ENCODE measurements around the gene NCOA4. TPM values are rescaled to one million over a fixed set of nuclear protein-coding genes. Genes with fewer than 3 reads are reported as not detected.
A peak's percentile ranks its signal among the peaks of the same experiment; 100 is the strongest.
"Not testable (repeated sequence)": the region's sequence is repeated elsewhere in the genome, so short reads cannot be mapped to it uniquely, and the experiment has no call there.

Gene NCOA4
- total and polyA plus RNA-seq, 4 experiments from 2014 or later: 71.1 to 246 (median 118) TPM

GRCh38 chr10:46050941-46051623 is 20.7 kb upstream of the NCOA4 start:
- H3K4me1 ChIP-seq (ENCODE audit: insufficient read depth, low read length): no peaks in the 10 kb centered on the region
- ChIA-PET CTCF (ENCODE audit: partially characterized antibody) (no interaction called here), POLR2A (ENCODE audit: partially characterized antibody) (no interaction called here)
- no peak for DNase-seq
- H3K36me3 Mint-ChIP-seq: no peaks in the 10 kb centered on the region
- peaks cover 2 to 5% of the 10 kb centered on the region in 2 donors for H3K27me3 Mint-ChIP-seq
- peak overlapping the region in 1 of 7 donors; percentile 71 for H3K27ac Mint-ChIP-seq
- H3K4me1 Mint-ChIP-seq: peaks cover 0 to 9% (median 2%) of the 10 kb centered on the region in 4 donors
- H3K27me3 ChIP-seq (ENCODE audit: insufficient read depth, low read length): no peaks in the 10 kb centered on the region
- no peak overlapping the region for H3K4me3 Mint-ChIP-seq
- intact Hi-C loops (cut with micrococcal nuclease): no loop called here
- no peaks in the 10 kb centered on the region for H3K36me3 ChIP-seq (ENCODE audit: insufficient read depth, low read length)
- H3K27ac ChIP-seq (ENCODE audit: low read depth, low read length): no peak overlapping the region
- no peaks in the 10 kb centered on the region for H3K9me3 ChIP-seq (ENCODE audit: control insufficient read depth in 1 of 2, low read length in 2 of 2)
- peaks cover 0 to 4% (median 0%) of the 10 kb centered on the region in 8 donors for H3K9me3 Mint-ChIP-seq
- no peak overlapping the region for H3K4me3 ChIP-seq (ENCODE audit: low read length in 2 of 2)

GRCh38 chr10:46049497-46049831 is 19.0 kb upstream of the NCOA4 start:
- H3K4me1 ChIP-seq (ENCODE audit: insufficient read depth, low read length); H3K4me3 ChIP-seq (ENCODE audit: low read length in 2 of 2); H3K9me3 Mint-ChIP-seq; H3K27ac ChIP-seq (ENCODE audit: low read depth, low read length); H3K36me3 Mint-ChIP-seq; H3K36me3 ChIP-seq (ENCODE audit: insufficient read depth, low read length); H3K27ac Mint-ChIP-seq; H3K4me1 Mint-ChIP-seq; H3K9me3 ChIP-seq (ENCODE audit: control insufficient read depth in 1 of 2, low read length in 2 of 2); intact Hi-C loops (cut with micrococcal nuclease); DNase-seq; H3K27me3 Mint-ChIP-seq; H3K4me3 Mint-ChIP-seq; POLR2A ChIA-PET (ENCODE audit: partially characterized antibody); H3K27me3 ChIP-seq (ENCODE audit: insufficient read depth, low read length); CTCF ChIA-PET (ENCODE audit: partially characterized antibody): not testable (repeated sequence)

- Histone ChIP-seq H3K27ac (ENCODE audit: low read depth, low read length) (no peak overlapping the region), H3K27me3 (ENCODE audit: insufficient read depth, low read length) (no peaks in the 10 kb centered on the region), H3K36me3 (ENCODE audit: insufficient read depth, low read length) (no peaks in the 10 kb centered on the region), H3K9me3 (ENCODE audit: control insufficient read depth in 1 of 2, low read length in 2 of 2) (no peaks in the 10 kb centered on the region), H3K4me1 (ENCODE audit: insufficient read depth, low read length) (no peaks in the 10 kb centered on the region), H3K4me3 (ENCODE audit: low read length in 2 of 2) (no peak overlapping the region)
- ChIA-PET POLR2A (ENCODE audit: partially characterized antibody) (no interaction called here), CTCF (ENCODE audit: partially characterized antibody) (no interaction called here)
- intact Hi-C loops (cut with micrococcal nuclease): no loop called here
- Mint-ChIP-seq H3K4me1 (peaks cover 0 to 3% (median under 1%) of the 10 kb centered on the region in 4 donors), H3K9me3 (no peaks in the 10 kb centered on the region), H3K36me3 (no peaks in the 10 kb centered on the region), H3K27ac (no peak overlapping the region), H3K4me3 (no peak overlapping the region), H3K27me3 (peaks cover 0 to 6% of the 10 kb centered on the region in 2 donors)
- no peak for DNase-seq
Measured at GRCh38 chr10:46048152-46048551, 17.7 kb upstream of the NCOA4 start.

GRCh38 chr10:46046261-46046660 is 15.8 kb upstream of the NCOA4 start, which contains the start of gene MSMB:
TSS of gene MSMB (minus strand) at chr10:46046269. CDS start at chr10:46046237, 32 bp downstream.
- H3K27me3 ChIP-seq (ENCODE audit: insufficient read depth, low read length): no peaks in the 10 kb centered on the region
- peaks cover 0 to 6% of the 10 kb centered on the region in 2 donors for H3K27me3 Mint-ChIP-seq
- H3K9me3 ChIP-seq (ENCODE audit: control insufficient read depth in 1 of 2, low read length in 2 of 2): no peaks in the 10 kb centered on the region
- no peak for DNase-seq
- ChIA-PET CTCF (ENCODE audit: partially characterized antibody) (interaction anchor here (1.3 kb wide), 1 partner anchor 8 kb away, joined by 3 read pairs; no protein-coding TSS in a partner anchor), POLR2A (ENCODE audit: partially characterized antibody) (no interaction called here)
- H3K27ac Mint-ChIP-seq: peak within 1 kb of the TSS in 1 of 7 donors; percentile 49
- no peaks in the 10 kb centered on the region for H3K4me1 ChIP-seq (ENCODE audit: insufficient read depth, low read length)
- intact Hi-C loops (cut with micrococcal nuclease): no loop called here
- no peak within 1 kb of the TSS for H3K27ac ChIP-seq (ENCODE audit: low read depth, low read length)
- H3K4me3 ChIP-seq (ENCODE audit: low read length in 2 of 2): no peak within 1 kb of the TSS
- no peaks in the 10 kb centered on the region for H3K36me3 ChIP-seq (ENCODE audit: insufficient read depth, low read length)
- H3K4me3 Mint-ChIP-seq: no peak within 1 kb of the TSS
- H3K4me1 Mint-ChIP-seq: peaks cover 0 to 3% (median under 1%) of the 10 kb centered on the region in 4 donors
- no peaks in the 10 kb centered on the region for H3K9me3 Mint-ChIP-seq
- H3K36me3 Mint-ChIP-seq: no peaks in the 10 kb centered on the region

GRCh38 chr10:46042527-46042926 is 12.1 kb upstream of the NCOA4 start:
- Histone ChIP-seq H3K4me1 (ENCODE audit: insufficient read depth, low read length) (no peaks in the 10 kb centered on the region), H3K36me3 (ENCODE audit: insufficient read depth, low read length) (no peaks in the 10 kb centered on the region), H3K9me3 (ENCODE audit: control insufficient read depth in 1 of 2, low read length in 2 of 2) (no peaks in the 10 kb centered on the region), H3K4me3 (ENCODE audit: low read length in 2 of 2) (no peak overlapping the region), H3K27ac (ENCODE audit: low read depth, low read length) (no peak overlapping the region), H3K27me3 (ENCODE audit: insufficient read depth, low read length) (no peaks in the 10 kb centered on the region)
- POLR2A ChIA-PET (ENCODE audit: partially characterized antibody): no interaction called here
- intact Hi-C loops (cut with micrococcal nuclease): no loop called here
- CTCF ChIA-PET (ENCODE audit: partially characterized antibody): no interaction called here
- H3K4me1 Mint-ChIP-seq: no peaks in the 10 kb centered on the region
- no peak for DNase-seq
- H3K4me3 Mint-ChIP-seq: no peak overlapping the region
- no peaks in the 10 kb centered on the region for H3K9me3 Mint-ChIP-seq
- no peaks in the 10 kb centered on the region for H3K36me3 Mint-ChIP-seq
- H3K27me3 Mint-ChIP-seq: peaks cover 0 to 4% of the 10 kb centered on the region in 2 donors
- peak overlapping the region in 2 of 7 donors; percentile 6 to 74 for H3K27ac Mint-ChIP-seq

- intact Hi-C loops (cut with micrococcal nuclease): no loop called here
- no peak for DNase-seq
- Mint-ChIP-seq H3K27ac (no peak overlapping the region), H3K4me3 (no peak overlapping the region), H3K27me3 (peaks cover 0 to 7% of the 10 kb centered on the region in 2 donors), H3K36me3 (no peaks in the 10 kb centered on the region), H3K4me1 (no peaks in the 10 kb centered on the region), H3K9me3 (no peaks in the 10 kb centered on the region)
- CTCF ChIA-PET (ENCODE audit: partially characterized antibody): interaction anchor here (0.6 to 0.9 kb wide), 2 partner anchors 11 kb away, joined by 3 read pairs; no protein-coding TSS in a partner anchor
- no peaks in the 10 kb centered on the region for H3K36me3 ChIP-seq (ENCODE audit: insufficient read depth, low read length)
- POLR2A ChIA-PET (ENCODE audit: partially characterized antibody): no interaction called here
- no peaks in the 10 kb centered on the region for H3K9me3 ChIP-seq (ENCODE audit: control insufficient read depth in 1 of 2, low read length in 2 of 2)
- H3K27ac ChIP-seq (ENCODE audit: low read depth, low read length): no peak overlapping the region
- H3K4me3 ChIP-seq (ENCODE audit: low read length in 2 of 2): no peak overlapping the region
- H3K4me1 ChIP-seq (ENCODE audit: insufficient read depth, low read length): no peaks in the 10 kb centered on the region
- H3K27me3 ChIP-seq (ENCODE audit: insufficient read depth, low read length): no peaks in the 10 kb centered on the region
Measured at GRCh38 chr10:46040004-46040403, 9.6 kb upstream of the NCOA4 start.

GRCh38 chr10:46037107-46037825 is 6.8 kb upstream of the NCOA4 start:
- no peaks in the 10 kb centered on the region for H3K4me1 ChIP-seq (ENCODE audit: insufficient read depth, low read length)
- no peaks in the 10 kb centered on the region for H3K9me3 ChIP-seq (ENCODE audit: control insufficient read depth in 1 of 2, low read length in 2 of 2)
- Mint-ChIP-seq H3K4me1 (peaks cover 0 to 2% (median 0%) of the 10 kb centered on the region in 4 donors), H3K27ac (no peak overlapping the region), H3K36me3 (no peaks in the 10 kb centered on the region), H3K27me3 (peaks cover 0 to 7% of the 10 kb centered on the region in 2 donors), H3K9me3 (no peaks in the 10 kb centered on the region), H3K4me3 (no peak overlapping the region)
- H3K27ac ChIP-seq (ENCODE audit: low read depth, low read length): no peak overlapping the region
- no peaks in the 10 kb centered on the region for H3K36me3 ChIP-seq (ENCODE audit: insufficient read depth, low read length)
- CTCF ChIA-PET (ENCODE audit: partially characterized antibody): interaction anchor here (1.1 to 1.5 kb wide), 4 partner anchors 8 to 219 kb away, joined by 3 to 4 read pairs (median 3); partner anchors contain the start of gene MSMB
- DNase-seq: no peak
- POLR2A ChIA-PET (ENCODE audit: partially characterized antibody): interaction anchor here (0.6 kb wide), 1 partner anchor 64 kb away, joined by 3 read pairs; no protein-coding TSS in a partner anchor
- no peak overlapping the region for H3K4me3 ChIP-seq (ENCODE audit: low read length in 2 of 2)
- no peaks in the 10 kb centered on the region for H3K27me3 ChIP-seq (ENCODE audit: insufficient read depth, low read length)
- intact Hi-C loops (cut with micrococcal nuclease): loop anchor here (10.0 kb wide), 1 partner anchor 228 kb away; no protein-coding TSS in a partner anchor
